CD4-positive, alpha-beta T cell treated with Interleukin-4 for 1 hour (primary cell): ENCODE measurements around the gene KLF15.
A peak's percentile ranks its signal among the peaks of the same experiment; 100 is the strongest.

Experiments used
- DNase-seq, 2 donors: peaks; one replicate each; pipeline ENCODE4 v3.0.0-alpha.2; 2020 to 2022

KLF15 gene

GRCh38 chr3:126389112-126389793 lies 32.0 kb upstream of the KLF15 start:
- DNase-seq = peak; percentile 21 to 74

- DNase-seq = no peak
Observed at GRCh38 chr3:126381966-126382365, 24.8 kb upstream of the KLF15 start.

GRCh38 chr3:126380011-126380768 lies 23.0 kb upstream of the KLF15 start:
- no peak for DNase-seq

GRCh38 chr3:126378341-126378751 lies 21.1 kb upstream of the KLF15 start:
- DNase-seq = no peak

GRCh38 chr3:126377211-126377610 lies 20.0 kb upstream of the KLF15 start:
- DNase-seq = no peak

GRCh38 chr3:126376444-126376843 lies 19.2 kb upstream of the KLF15 start:
- no peak for DNase-seq

- DNase-seq = no peak
Observed at GRCh38 chr3:126375835-126376331, 18.7 kb upstream of the KLF15 start.

GRCh38 chr3:126373682-126374601 lies 16.7 kb upstream of the KLF15 start:
- DNase-seq = no peak

GRCh38 chr3:126373146-126373613 lies 16.0 kb upstream of the KLF15 start:
- no peak for DNase-seq

- DNase-seq = no peak
Observed at GRCh38 chr3:126372413-126373145, 15.4 kb upstream of the KLF15 start.

- no peak for DNase-seq
Observed at GRCh38 chr3:126371096-126371705, 14.0 kb upstream of the KLF15 start.

- no peak for DNase-seq
Observed at GRCh38 chr3:126370606-126371005, 13.4 kb upstream of the KLF15 start.

GRCh38 chr3:126370055-126370454 lies 12.8 kb upstream of the KLF15 start:
- DNase-seq = no peak

GRCh38 chr3:126369490-126369889 lies 12.3 kb upstream of the KLF15 start:
- no peak for DNase-seq

GRCh38 chr3:126367316-126367805 lies 10.2 kb upstream of the KLF15 start:
- no peak for DNase-seq

GRCh38 chr3:126365351-126366277 lies 8.4 kb upstream of the KLF15 start:
- DNase-seq = no peak

- DNase-seq = no peak
Observed at GRCh38 chr3:126364731-126365301, 7.6 kb upstream of the KLF15 start.

GRCh38 chr3:126364130-126364695 lies 7.0 kb upstream of the KLF15 start:
- DNase-seq = no peak

GRCh38 chr3:126361211-126361610 lies 4.0 kb upstream of the KLF15 start:
- no peak for DNase-seq

- no peak for DNase-seq
Observed at GRCh38 chr3:126360714-126361060, 3.5 kb upstream of the KLF15 start.
